HepG2 (cell line): ENCODE results near the gene LINGO1.

ENCODE experiments used
- EED ChIP-seq: sonication (generic); formaldehyde crosslinking; IDR thresholded peaks from 2 replicates; pipeline ENCODE4 v1.5.0; 2020; ENCODE audit warnings: mild to moderate bottlenecking, missing genetic modification reagents
- FOXM1 ChIP-seq: sonication (generic); formaldehyde crosslinking; IDR thresholded peaks from 2 replicates; pipeline ENCODE4 v1.5.0; 2020; ENCODE audit warnings: missing genetic modification reagents
- LCORL ChIP-seq, 2 experiments: fragments of 450-650 bp in 1 of 2; sonication (generic) in 1 of 2; formaldehyde crosslinking in 1 of 2; IDR thresholded peaks; 2 replicates each; pipeline versions ENCODE4 v1.5.0 to v1.6.1; 2017 to 2020; ENCODE audit warnings: antibody characterized with exemption in 1 of 2, missing genetic modification reagents in 1 of 2
- MAFG ChIP-seq: sonication (generic); formaldehyde crosslinking; IDR thresholded peaks from 2 replicates; pipeline ENCODE4 v1.5.1; 2020; ENCODE audit warnings: mild to moderate bottlenecking, missing genetic modification reagents
- MXD4 ChIP-seq: IDR thresholded peaks from 2 replicates; pipeline ENCODE4 v1.6.1; 2016; ENCODE audit warnings: mild to moderate bottlenecking, missing biosample characterization, missing genetic modification reagents
- SETDB1 ChIP-seq: sonication (generic); formaldehyde crosslinking; IDR thresholded peaks from 2 replicates; pipeline ENCODE4 v1.5.1; 2020; ENCODE audit warnings: missing genetic modification reagents, mild to moderate bottlenecking, borderline replicate concordance
- TAF1 ChIP-seq: sonication (generic); formaldehyde crosslinking; IDR thresholded peaks from 2 replicates; pipeline ENCODE4 v1.4.0; 2020; ENCODE audit warnings: missing genetic modification reagents
- YY1 ChIP-seq: IDR thresholded peaks from 2 replicates; pipeline ENCODE4 v1.6.1; 2011; ENCODE audit warnings: low read length, low read depth, moderate library complexity, mild to moderate bottlenecking; ENCODE audit not compliant: insufficient read depth, insufficient replicate concordance
- ZNF451 ChIP-seq: sonication (generic); formaldehyde crosslinking; IDR thresholded peaks from 2 replicates; pipeline ENCODE4 v1.5.0; 2020; ENCODE audit warnings: mild to moderate bottlenecking, missing genetic modification reagents
- ZNF776 ChIP-seq: sonication (generic); formaldehyde crosslinking; IDR thresholded peaks from 2 replicates; pipeline ENCODE4 v1.4.0; 2020; ENCODE audit warnings: mild to moderate bottlenecking, missing genetic modification reagents
- TF ChIP-seq, protein P1 (sequence below): fragments of 450-650 bp; IDR thresholded peaks from 2 replicates; pipeline ENCODE4 v1.6.1; 2016
- TF ChIP-seq, protein P2 (sequence below): sonication (generic); formaldehyde crosslinking; IDR thresholded peaks from 2 replicates; pipeline ENCODE4 v1.4.0; 2020; ENCODE audit warnings: missing genetic modification reagents

GRCh38 chr15:77597804-77598453, 34.8 kb downstream of the LINGO1 start:
- TF ChIP-seq SETDB1 (CRISPR knock-in tag): no peak
- no peak for TF ChIP-seq EED (CRISPR knock-in tag)
- TF ChIP-seq, protein P1, sequence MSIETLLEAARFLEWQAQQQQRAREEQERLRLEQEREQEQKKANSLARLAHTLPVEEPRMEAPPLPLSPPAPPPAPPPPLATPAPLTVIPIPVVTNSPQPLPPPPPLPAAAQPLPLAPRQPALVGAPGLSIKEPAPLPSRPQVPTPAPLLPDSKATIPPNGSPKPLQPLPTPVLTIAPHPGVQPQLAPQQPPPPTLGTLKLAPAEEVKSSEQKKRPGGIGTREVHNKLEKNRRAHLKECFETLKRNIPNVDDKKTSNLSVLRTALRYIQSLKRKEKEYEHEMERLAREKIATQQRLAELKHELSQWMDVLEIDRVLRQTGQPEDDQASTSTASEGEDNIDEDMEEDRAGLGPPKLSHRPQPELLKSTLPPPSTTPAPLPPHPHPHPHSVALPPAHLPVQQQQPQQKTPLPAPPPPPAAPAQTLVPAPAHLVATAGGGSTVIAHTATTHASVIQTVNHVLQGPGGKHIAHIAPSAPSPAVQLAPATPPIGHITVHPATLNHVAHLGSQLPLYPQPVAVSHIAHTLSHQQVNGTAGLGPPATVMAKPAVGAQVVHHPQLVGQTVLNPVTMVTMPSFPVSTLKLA: no peak
- TF ChIP-seq ZNF776 (CRISPR knock-in tag): no peak
- no peak for TF ChIP-seq LCORL (IDR thresholded peaks at IDR 0.05)
- no peak for TF ChIP-seq LCORL (CRISPR knock-in tag; IDR thresholded peaks at IDR 0.05)
- no peak for TF ChIP-seq ZNF451 (CRISPR knock-in tag)
- TF ChIP-seq MAFG: no peak
- no peak for TF ChIP-seq YY1
- no peak for TF ChIP-seq FOXM1 (CRISPR knock-in tag)
- TF ChIP-seq, protein P2, sequence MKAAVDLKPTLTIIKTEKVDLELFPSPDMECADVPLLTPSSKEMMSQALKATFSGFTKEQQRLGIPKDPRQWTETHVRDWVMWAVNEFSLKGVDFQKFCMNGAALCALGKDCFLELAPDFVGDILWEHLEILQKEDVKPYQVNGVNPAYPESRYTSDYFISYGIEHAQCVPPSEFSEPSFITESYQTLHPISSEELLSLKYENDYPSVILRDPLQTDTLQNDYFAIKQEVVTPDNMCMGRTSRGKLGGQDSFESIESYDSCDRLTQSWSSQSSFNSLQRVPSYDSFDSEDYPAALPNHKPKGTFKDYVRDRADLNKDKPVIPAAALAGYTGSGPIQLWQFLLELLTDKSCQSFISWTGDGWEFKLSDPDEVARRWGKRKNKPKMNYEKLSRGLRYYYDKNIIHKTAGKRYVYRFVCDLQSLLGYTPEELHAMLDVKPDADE (CRISPR knock-in tag): no peak
- TF ChIP-seq MXD4 (CRISPR knock-in tag): no peak
- no peak for TF ChIP-seq TAF1 (CRISPR knock-in tag)
